HG02943 (cell line): ENCODE data around the gene PSMD2.

Experiments used
- ATAC-seq: cut with Tn5 transposase; IDR thresholded peaks from one replicate; pipeline ENCODE4 v1.9.1; 2021; ENCODE audit warnings: mild to moderate bottlenecking, low read depth, moderate library complexity; ENCODE audit not compliant: unreplicated experiment

PSMD2 gene

DNA sequence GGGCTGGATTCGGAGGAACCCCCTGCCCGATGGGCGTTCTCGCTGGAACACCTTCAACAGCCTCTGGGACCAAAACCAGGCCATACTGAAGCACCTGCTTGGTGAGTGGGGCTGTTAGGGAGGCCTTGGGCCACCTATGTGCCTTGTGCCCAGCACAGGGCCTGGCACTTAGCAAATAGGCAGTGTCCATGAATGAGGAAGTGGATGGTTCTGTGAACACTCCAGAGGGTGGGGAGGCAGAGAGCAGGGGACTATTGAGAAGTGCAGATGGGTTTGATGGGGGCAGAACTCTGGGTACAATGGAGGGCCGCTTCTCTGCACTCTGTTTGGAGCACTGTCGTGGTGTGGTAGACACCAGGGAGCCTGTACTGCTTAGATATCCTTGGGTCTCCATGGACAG, 21.7 kb upstream of the PSMD2 start:
- ATAC-seq: no peak

DNA sequence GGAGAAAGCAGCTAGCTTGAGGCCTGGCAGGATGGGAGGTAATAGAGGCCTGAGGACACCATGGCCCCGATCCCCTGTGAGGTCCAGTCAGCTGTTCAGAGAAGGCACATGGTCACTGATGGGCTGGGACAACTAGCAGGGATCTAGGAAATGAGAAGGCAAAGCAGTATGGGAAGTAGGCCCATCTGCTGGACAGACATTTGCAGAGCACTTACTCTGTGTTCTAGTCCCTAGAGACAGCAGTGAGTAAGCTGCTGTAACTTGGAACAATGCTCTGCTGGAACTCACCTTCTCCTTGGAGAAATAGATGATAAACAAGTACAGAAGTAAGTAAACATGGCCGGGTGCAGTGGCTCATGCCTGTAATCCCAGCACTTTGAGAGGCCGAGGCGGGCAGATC, 16.1 kb upstream of the PSMD2 start:
- no peak for ATAC-seq

GRCh38 chr3:184283681-184284080, 15.4 kb upstream of the PSMD2 start:
- ATAC-seq: no peak

GRCh38 chr3:184284696-184285095, 14.3 kb upstream of the PSMD2 start:
- no peak for ATAC-seq

GRCh38 chr3:184289426-184289938, 9.6 kb upstream of the PSMD2 start:
- ATAC-seq: no peak

DNA sequence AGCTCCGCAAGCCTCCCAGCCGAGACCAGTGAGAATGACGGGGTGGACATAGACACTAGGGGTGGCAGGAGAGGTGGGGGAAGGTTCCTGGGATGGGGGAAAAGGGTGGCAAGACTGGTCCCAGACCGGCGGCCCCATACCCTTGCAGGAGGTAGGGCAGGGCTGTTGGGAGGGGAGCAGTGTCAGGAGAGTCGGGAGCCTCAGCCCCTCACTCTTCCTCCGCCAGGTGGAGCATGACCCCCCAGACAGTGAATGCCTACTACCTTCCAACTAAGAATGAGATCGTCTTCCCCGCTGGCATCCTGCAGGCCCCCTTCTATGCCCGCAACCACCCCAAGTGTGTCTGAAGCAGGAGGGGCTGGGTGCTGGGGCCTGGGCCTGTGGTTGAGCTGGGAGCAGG, 8.7 kb upstream of the PSMD2 start:
- no peak for ATAC-seq

GRCh38 chr3:184291044-184291737, 7.8 kb upstream of the PSMD2 start:
- no peak for ATAC-seq

DNA sequence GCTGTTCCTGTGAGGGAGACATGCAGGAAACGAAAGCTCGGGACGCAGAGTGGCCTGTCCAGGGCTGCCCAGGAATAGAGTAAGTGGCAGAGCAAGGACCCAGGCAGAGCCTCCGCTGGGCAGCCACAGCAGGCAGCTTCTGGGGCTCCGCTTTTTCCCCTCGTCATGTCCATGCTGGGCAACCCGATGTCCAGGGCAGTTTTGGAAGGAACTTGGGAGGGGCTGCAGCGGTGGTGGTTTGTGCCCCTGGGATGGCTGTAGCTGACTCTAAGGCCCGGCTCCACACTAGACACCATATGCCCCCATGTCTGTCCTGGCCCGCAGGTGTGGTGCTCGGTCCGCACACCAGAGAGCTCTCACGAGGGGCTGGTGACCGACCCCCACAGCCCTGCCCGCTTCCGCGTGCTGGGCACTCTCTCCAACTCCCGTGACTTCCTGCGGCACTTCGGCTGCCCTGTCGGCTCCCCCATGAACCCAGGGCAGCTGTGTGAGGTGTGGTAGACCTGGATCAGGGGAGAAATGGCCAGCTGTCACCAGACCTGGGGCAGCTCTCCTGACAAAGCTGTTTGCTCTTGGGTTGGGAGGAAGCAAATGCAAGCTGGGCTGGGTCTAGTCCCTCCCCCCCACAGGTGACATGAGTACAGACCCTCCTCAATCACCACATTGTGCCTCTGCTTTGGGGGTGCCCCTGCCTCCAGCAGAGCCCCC, 7.1 kb upstream of the PSMD2 start:
- no peak for ATAC-seq

DNA sequence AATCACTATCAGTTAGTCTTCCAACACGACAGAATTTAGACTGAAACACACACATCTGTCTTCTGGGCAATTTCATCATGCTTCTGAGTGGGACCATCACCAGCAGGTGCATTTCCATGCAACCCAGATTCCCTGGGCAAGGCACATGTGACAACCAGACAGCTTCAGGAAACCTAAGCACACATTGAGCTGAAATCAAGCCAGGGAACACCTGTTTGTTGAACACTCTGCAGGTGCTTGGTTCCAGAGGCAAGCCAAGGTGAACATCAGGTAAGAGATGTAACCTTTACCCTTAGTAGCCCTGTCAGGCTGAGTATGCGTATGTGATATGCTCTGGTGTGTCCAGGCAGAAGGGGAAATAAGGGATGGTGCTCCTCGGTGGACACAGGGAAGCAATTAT, 3.3 kb upstream of the PSMD2 start:
- ATAC-seq: no peak

GRCh38 chr3:184296616-184297015, 2.4 kb upstream of the PSMD2 start:
- ATAC-seq: no peak

- peak; percentile 21 for ATAC-seq
Measured at GRCh38 chr3:184299488-184300377, 692 bp downstream of the PSMD2 start.

- no peak for ATAC-seq
Measured at GRCh38 chr3:184300378-184300720, 1.3 kb downstream of the PSMD2 start.

- ATAC-seq: no peak
Measured at GRCh38 chr3:184305577-184305976, 6.5 kb downstream of the PSMD2 start.

DNA sequence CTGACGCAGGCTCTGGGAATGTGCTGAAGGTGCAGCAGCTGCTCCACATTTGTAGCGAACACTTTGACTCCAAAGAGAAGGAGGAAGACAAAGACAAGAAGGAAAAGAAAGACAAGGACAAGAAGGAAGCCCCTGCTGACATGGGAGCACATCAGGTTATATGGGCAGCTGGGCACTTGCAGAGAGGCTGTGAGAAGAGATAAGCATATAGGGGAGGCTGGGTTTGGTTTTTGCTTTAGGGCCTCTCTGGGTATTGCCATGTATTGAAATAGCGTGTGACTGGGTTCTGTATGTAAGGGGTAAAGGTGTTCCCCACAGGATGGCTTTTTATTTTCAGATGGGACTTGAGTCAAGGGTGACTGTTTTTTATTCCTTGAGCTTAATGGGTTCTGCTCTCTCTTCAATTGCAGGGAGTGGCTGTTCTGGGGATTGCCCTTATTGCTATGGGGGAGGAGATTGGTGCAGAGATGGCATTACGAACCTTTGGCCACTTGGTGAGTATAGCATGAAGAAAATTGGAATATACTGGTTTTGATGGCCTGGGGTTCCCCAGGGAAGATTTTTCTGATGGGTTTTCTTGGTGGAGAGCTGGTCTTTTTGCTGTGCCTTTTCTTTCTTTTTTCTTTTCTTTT, 7.4 kb downstream of the PSMD2 start:
- no peak for ATAC-seq

DNA sequence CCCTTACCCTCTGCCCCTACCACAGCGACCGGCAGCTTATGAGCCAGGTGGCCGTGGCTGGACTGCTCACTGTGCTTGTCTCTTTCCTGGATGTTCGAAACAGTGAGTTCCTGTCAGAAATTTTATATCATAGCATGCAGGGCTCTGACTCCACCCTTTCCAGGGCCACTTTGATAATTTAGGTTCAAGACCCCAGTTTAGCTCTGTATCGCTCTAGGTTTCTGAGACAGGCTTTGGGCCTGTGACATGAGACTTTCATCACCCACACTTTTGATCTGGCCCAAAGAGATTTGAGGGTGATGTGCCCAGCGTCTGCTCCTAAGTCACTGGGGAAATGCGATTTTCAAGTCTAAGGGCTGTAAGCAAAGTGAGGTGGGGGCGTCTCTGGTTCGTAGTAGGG, 8.9 kb downstream of the PSMD2 start:
- ATAC-seq: no peak

GRCh38 chr3:184308744-184309143, 9.7 kb downstream of the PSMD2 start:
- ATAC-seq: no peak

- ATAC-seq: no peak
Measured at GRCh38 chr3:184311633-184312032, 12.6 kb downstream of the PSMD2 start.

- ATAC-seq: peak; percentile 78
Measured at GRCh38 chr3:184314363-184314699, 15.3 kb downstream of the PSMD2 start, which contains the start of gene EIF4G1. EIF4G1 (plus strand) TSS chr3:184314606; CDS start chr3:184315797, 1,191 bp downstream.

DNA sequence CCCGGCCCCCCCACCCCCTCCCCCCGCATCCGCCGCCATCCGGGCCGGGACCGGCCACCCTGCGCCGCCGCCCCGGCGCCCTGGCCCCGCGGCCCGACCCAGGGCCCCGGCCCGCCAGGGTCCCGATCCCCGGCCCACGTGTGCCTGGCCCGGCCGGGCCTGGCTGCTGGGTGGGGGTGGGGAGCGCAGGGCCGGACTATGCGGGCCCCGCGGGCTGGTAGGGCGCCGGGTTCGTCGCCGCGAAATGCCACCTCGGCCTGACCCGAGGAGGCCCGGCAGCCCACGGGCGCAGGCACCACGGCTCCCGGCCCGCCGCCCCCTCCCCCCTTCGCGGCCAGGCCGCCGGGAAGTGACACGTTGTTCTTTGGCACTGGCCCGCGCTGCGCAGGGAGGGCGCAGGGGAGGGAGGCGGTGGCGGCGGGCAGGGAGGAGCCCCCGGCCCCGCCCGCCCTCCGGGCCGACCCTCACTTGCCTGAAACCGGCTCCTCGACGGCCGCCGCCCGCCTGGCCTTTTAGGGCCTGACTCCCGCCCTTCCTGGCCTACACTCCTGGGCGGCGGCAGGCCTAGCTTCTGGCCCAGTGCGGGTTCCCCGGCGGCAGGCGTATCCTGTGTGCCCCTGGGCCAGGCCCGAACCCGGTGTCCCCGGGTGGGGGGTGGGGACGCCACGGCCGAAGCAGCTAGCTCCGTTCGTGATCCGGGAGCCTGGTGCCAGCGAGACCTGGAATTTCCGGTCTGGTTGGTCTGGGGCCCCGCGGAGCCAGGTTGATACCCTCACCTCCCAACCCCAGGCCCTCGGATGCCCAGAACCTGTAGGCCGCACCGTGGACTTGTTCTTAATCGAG, 15.9 kb downstream of the PSMD2 start:
- ATAC-seq: peak; percentile 44

DNA sequence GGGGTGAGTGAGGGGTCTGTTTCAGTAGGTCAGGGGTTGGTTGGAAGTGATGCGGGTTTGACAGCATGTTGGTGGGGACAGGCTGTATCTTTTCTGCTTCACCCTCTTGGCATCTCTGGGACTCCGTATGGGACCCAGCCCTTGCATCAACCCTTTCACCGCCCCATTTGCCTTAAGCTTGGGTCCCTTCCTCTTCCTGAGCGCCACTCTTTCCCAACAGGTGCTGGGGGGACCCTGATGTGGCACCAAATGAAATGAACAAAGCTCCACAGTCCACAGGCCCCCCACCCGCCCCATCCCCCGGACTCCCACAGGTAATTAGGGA, 16.5 kb downstream of the PSMD2 start:
- ATAC-seq: peak; percentile 2
